ENCODE measurements around the gene PAGE2.
"Not testable (repeated sequence)": the region's sequence is repeated elsewhere in the genome, so short reads cannot be mapped to it uniquely, and the experiment has no call there.

Gene PAGE2, protein sequence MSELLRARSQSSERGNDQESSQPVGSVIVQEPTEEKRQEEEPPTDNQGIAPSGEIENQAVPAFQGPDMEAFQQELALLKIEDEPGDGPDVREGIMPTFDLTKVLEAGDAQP

DNA sequence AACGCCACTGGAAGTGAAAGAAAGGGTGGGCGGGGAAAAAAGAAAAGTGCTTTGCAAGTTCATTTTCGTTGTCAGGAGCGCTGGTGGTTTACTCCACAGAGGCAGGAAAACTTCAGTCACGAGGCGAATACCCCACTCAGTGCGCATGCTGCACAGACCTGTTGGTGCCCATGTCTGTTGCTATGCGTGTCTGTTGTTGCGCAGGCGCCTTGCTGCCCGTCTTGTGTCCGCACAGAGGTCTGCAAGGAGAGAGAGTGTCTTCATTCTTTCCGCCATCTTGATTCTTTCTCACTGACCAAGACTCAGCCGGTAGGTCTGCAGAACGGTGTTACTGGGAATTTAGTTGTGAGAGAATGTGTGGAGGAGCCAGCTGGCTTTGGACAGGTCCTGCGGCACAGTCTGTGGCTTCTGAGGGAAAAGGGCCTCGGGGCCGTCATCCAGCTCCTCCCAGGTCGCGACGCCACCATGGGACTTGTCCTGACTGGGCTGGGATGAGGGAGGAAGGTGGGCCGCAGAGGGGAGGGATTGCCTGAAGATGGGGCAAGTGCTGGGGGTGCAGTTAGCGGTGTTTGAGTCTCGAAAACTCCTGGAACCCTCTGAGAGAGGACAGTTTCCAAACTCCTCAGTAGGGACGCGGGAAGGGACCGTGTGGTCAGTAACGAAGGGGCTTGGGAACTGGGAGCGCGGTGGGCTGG, at the start of gene PAGE2:
Gene PAGE2, plus strand, starts transcription at position 224 of the 695 bp plus-strand sequence. CDS start 1,003 bp downstream, outside the sequence.
- no peak for DNase-seq

DNA sequence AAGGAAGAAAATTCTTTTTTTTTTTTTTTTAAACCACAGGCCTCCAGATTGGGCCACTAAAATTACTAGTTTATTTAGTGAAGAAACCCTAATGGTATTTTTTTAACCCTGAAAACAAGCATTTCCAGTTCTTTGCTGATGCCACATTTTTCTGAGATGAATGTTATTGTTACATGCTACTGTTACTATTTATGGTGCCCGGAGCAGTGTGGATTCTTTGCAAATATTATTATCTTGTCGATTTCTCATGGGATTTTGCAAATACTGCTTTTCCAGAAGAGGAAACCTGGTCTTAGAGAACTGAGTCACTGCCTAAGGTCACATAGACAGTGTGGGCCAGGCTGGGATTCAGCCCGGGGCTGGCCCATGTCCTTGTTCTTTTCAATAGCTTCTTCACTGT, 49.3 kb upstream of the PAGE2 start:
- no peak for DNase-seq

DNA sequence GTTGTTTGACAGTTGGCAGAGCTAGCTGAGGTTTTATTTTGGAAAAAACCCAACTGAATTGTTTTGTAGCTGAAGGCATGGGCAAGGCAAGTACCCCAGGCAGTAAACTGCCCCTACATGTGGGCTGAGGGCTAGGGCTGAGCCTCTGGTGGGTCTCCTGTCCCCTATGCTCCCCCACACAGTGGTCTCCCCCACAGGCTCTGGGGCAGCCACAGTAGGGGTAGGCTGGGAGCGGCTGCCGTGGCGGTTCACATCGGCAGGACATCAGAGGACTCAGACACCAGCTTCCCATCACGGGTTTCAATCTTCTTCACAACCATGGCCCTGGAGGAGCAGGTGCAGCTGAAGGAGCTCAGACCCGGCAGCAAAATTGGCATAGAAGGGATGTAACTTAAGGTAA, 47.3 kb upstream of the PAGE2 start:
- no peak for DNase-seq

DNA sequence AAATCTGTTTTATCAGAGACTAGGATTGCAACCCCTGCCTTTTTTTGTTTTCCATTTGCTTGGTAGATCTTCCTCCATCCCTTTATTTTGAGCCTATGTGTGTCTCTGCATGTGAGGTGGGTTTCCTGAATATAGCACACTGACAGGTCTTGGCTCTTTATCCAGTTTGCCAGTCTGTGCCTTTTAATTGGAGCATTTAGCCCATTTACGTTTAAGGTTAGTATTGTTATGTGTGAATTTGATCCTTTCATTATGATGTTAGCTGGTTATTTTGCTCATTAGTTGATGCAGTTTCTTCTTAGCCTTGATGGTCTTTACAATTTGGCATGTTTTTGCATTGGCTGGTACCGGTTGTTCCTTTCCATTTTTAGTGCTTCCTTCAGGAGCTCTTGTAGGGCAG, 38.2 kb upstream of the PAGE2 start:
- DNase-seq: not testable (repeated sequence)

DNA sequence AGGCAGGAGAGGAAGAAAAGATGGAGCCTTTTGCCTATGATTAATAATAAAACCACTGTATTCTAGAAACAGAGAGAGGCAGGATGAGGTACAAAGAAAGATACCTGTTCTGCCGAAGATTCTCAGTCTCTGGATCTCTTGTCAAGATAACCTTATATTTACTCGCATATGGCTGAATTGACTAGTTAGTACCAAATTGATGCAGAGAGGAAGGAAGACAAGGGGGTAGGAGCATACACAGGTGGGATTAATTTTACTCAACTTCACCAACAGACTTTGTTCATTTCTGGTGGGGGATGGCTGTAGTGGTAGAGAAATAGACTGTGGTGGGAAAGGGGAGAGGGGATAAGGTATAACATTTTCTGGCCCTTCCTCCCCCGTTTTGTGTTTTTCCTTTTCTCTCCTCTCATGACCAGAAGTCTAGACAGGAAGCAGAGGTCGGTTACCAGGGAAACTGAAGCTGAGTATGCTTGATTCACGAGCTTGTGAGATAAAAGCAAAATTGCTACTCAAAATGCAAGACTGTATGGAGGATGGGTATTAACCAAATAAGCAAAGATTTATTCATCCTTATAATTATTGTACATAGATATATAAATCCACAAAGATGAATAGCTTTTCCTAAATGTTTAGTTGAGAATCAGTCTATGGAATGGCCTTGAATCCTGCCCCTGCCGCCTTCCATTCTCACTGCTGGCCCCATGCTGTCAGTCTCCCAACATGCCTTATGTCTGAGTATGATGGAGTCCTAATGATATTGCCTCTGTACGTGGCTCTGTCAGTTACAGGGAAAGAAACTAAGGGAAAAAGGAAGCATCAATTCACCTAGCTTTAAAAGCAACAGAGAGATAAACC, 31.8 kb upstream of the PAGE2 start:
- DNase-seq: peak; percentile 1

DNA sequence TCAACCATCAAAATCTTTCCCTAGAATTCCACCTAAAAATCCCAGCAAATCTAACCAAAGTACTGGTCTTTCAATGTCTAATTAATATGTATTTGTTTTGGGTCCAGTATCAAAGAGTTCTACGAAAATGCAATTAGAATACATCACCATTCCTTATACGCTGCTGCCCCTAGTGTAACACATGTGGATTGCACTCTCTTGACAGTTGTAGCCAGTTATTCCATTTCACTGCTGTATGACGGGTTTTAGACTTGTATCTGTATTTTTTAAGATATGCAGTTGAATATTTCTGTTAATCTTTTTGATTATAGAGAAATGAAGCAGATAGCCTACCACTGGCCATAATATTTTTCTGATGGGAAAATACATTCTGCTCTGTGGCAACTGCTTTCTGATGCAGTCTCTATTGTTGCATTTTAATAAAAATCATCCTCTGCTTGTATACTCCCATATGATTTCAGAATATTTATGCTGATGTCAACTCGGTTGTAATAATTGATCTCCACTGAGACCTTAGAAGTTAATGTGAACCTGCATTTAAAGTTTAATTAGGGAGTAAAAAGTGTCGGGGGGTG, 31.1 kb upstream of the PAGE2 start:
- peak; percentile 13 for DNase-seq

DNA sequence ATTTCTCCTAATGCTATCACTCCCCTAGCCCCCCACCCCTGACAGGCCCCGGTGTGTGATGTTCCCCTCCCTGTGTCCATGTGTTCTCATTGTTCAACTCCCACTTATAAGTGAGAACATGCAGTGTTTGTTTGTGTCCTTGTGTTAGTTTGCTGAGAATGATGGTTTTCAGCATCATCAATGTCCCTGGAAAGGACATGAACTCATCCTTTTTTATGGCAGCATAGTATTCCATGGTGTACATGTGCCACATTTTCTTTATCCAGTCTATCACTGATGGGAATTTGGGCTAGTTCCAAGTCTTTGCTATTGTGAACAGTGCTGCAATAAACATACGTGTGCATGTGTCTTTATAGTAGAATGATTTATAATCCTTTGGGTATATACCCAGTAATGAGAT, 21.6 kb upstream of the PAGE2 start:
- DNase-seq: not testable (repeated sequence)

DNA sequence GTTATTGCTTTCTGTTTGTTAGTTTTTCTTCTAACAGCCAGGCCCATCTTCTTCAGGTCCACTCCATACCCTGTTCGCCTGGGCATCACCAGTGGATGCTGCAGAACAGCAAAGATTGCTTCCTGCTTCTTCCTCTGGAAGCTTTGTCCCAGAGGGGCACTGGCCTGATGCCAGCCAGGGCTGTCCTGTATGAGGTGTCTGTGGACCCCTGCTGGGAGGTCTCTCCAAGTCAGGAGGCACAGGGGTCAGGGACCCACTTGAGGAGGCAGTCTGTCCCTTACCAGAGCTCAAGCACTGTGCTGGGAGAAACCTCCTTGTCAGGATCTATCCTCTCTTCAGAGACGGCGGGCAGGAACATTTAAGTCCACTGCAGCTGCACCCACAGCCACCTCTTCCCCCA, 16.5 kb upstream of the PAGE2 start:
- no peak for DNase-seq

DNA sequence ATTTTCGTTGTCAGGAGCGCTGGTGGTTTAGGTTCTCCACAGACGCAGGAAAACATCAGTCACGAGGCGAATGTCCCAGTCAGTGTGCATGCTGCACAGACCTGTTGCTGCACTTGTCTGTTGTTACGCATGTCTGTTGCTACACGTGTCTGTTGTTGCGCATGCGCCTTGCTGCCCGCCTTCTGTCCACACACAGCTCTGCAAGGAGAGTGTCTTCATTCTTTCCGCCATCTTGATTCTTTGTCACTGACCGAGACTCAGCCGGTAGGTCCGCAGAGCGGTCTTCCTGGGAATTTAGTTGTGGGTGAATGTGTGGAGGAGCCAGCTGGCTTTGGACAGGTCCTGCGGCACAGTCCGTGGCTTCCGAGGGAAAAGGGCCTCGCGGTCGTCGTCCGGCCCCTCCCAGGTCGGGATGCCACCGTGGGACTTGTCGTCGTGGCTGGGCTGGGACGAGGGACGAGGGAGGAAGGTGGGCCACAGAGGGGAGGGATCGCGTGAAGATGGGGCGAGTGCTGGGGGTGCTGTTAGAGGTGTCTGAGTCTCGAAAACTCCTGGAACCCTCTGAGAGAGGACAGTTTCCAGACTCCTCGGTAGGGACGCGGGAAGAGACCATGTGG, 13.9 kb upstream of the PAGE2 start, which contains the start of gene PAGE2B:
Gene PAGE2B, plus strand, starts transcription at position 180 of the 617 bp plus-strand sequence. CDS start 1,012 bp downstream, outside the sequence.
- DNase-seq: no peak

DNA sequence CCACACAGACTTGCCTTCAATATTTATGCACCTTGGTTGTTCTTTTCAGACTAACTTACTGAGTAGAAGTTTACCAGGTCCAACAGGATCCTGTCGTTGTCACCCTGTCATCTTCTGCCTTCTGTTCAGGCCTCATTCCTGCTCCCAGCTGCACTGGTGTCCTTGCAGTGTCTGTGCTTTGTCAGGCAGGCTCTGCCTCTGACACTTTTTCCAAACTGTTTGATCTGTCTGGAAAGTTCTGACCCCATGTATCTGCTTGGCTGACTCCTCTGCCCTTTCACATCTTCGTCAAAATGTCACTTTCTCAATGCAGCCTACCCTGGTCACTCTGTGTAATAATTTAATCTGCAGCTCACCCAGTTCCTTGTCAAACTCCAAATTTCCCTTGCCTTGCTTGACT, 9.9 kb downstream of the PAGE2 start:
- DNase-seq: no peak

DNA sequence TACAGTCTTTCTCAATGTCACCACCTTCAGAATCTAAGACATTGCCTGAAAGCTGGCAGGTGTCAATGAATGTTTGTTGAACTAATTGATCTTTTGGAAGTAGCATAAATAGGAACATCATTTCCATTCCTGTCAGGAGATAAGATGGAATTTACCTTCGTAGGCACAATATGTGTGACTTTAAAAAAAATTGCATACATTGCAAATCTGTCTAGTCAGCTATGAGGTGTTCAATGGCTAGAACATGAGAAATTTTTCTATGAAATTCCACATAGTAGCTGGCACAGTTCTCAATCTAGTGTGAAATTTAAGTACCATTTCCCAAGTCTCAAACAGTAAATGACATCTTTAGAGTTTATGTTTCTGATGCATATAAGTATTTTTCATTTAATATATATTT, 10.3 kb downstream of the PAGE2 start:
- no peak for DNase-seq

DNA sequence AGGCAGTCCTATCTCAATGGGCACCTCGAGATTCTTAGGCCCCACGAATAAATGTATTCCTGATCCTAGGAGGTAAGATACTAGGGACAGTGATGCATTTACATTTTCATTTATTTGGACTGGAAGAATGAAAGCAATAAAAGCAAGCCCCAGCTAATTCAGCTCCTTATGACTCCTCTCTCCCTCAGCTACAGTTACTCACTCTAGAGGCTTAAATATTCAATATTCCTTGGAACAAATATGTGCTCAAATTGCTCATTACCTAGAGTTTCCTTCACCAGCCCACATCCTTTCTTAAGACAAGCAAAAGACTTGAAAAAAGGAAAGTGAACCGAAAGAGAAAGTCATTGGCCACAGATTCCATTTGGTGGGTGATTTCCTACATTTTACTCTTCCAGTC, 13.9 kb downstream of the PAGE2 start:
- no peak for DNase-seq

DNA sequence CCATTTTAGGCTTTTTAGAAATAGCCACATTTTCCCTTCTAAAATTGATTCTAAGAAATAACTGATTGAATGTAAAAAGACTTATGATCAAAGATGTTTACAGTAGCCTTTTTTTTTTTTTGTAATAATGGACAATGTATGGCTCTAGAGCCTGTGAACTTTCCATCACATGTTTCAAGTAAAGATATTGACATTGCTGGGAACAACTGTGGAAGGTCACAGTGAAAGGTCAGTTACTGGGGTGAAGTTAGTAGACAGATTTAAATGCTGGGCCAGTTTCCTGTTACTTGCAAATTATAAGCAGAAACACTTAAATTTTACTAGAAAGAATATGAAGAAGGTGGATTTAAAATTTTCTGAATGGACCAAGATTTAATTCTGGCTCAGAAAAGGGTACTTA, 18.4 kb downstream of the PAGE2 start:
- no peak for DNase-seq

DNA sequence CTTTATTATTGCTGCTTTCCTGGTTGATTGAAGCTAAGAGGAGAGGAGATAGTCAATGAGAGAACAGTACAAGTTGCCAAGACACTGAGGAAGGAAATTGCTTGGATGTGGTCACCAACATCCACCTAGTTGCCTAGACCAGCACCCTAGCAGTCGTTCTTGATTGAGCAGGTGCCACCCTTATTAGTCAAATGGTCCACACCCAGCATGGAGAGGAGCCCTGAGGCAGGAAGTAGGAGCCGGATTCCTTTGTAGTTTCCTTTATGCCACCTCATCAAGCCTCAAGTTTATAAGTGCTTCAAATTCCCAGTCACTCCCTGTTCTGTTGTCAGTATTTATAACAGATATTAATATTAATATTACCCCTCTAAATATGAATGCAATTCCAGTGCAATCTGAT, 19.1 kb downstream of the PAGE2 start:
- DNase-seq: no peak

DNA sequence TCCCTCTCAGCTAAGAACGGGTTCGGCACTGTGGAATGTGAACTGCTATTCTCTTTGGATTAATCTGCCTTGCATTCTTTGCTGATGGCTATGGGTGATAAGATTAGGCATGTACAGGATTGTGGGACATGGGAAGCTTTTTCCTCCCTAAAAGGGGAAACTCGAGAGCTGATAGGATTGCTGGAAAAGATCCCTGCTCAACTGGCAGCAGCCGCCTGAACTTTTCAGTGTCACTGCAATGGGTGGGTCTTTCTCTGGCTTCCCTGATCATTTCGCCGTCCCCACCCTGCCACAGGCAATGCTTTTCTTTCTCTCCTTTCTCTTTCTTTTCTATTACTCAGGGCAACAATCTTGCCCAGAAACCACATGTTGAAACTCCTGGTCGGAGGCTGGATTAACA, 20.5 kb downstream of the PAGE2 start:
- DNase-seq: no peak

DNA sequence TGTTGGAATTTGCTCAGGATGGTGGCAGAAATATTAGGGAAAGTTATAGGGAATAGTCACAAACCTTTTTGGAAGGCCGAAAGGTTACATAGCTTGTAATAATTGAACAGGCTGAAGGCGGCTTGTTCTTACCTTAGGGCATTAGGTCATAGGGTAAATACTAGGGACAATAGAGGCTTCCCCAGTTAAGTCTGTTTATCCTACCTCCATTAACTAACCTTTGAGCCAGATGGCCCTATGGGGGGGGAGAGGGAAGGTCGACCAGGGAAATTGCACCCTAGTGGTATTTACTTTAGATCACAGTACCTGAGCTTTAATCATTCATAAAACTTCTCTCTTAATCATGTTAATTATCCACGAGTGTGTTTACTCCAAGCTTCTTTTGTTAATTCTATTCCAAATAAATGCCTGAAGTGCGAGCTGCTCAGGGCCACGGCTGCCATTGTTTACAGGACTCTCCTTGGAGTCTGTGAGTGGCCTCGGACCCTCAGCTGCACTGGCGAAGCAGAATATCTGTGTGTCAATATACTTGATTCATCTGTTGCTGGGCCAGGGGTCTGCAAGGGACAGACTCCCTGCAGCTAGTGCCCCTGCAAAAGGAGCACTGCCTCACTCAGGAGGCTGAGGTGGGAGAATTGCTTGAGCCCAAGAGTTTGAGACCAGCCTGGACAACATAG, 22.9 kb downstream of the PAGE2 start:
- DNase-seq: no peak

DNA sequence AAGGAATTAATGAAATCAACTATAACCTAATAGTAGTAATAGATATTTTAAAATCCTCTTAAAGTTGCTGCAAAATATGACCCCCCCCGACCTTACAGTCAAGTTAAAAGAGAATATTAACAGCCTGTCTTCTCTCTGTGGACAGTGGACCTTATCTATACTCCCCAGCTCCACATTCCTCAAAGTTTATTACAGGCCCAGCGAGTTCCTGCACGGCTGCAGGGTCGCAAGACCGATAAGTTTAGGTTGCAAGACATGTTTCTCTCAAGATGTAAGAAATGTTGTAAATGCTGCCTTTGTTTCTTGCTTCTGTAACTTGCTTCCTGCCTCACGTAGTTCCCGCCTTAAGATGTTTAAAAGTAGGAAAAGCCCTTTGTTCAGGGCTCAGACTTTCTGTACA, 27.8 kb downstream of the PAGE2 start:
- not testable (repeated sequence) for DNase-seq

DNA sequence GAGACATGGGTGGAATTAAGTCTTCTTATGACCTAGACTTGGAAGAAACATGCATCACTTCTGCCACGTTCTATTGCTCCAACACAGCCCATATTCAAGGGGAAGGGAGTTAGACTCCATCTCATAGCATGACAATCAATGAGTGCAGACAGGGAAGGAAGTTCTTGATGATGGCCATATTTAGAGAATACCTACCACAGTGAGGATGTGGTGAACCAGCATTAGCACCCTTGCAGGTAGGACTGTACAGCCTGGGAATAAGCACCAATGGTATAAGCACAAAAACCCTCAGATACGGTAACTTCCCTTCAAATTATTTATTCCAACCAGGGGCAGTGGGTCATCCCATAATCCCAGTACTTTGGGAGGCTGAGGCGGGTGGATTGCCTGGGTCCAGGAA, 29.8 kb downstream of the PAGE2 start:
- DNase-seq: no peak

DNA sequence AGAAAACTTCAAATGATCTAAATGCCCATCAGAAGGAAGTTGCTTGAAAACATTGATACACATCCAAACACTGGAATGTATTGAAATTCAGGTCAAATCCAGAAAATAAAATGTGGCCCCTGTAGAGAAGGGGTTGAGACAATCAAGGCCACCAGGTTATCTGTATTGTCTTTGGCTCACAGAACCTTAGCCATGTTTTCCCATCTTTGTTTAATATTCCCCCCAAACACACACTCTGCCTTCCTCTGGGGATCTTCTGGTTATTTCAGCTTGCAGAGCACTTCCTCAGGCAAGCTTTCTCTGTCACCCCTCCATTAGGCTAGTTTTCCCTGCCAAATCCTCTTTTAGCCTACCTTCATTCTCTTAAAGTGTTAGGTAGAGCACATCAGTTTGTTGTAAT, 30.5 kb downstream of the PAGE2 start:
- DNase-seq: no peak

DNA sequence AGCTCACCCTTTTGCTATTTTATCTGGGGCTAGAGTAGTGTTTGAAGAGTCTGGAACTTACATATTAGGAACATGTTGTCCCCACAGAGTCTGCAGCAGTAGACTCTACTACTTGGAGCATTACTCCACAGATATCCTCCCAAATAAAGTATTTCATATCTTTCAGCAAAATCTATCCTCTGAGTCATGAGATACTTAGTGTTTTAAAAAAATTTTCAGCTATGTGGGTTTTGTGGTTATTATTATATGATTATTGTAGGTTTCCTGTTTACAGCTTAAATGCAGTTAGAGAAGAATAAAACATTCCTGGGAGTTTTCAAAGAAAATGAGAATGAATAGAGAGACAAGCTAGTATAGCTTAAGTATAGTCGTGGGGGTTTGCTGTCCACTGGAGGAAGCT, 30.9 kb downstream of the PAGE2 start:
- peak; percentile 4 for DNase-seq

DNA sequence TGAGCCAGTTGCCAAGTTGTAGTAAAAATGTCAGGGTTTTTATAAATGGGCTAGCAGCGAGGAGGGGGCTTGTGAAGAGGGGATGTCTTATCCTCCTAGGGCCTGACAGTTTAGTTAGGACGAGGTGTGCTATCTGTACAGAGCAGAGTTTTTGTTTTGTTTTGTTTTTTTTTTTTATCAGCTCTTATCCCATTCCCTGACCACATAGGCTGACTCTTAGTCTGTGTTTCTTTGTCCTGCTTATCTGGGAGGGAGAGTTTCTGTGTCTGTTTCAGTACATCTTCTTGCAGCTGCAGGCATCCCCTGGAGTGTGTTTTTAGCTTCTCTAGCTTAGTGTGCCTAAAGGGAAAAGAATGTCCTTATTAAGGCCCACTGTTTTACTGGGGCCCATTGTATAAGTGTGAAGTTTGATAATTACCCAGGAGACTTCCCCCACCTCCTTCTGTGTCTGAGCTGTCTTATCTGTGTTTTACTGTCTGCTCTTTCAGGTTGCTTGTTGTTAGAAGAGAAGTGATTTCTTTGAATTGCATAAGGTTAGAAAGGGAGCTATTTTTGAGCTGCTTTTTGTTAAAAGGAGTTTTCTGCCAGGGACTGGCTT, 32.0 kb downstream of the PAGE2 start:
- DNase-seq: no peak

DNA sequence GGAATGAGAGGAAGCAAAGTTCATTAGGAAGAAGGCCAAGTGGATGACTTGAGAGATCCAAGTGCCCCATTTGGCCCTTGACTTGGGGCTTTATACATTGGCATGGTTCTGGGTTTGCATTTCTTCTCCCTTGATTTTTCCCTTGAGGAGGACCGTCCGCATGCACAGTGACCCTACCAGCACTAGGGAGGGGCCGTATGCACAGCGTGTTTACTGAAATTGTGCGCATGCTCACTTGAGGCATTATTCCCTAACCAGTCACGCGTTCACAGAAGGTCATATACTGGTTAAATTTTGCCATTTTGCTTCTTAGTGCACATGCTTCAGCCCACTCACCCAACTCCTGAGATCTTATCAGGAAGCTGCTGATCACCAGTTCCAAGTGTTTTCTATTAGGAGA, 35.1 kb downstream of the PAGE2 start:
- DNase-seq: no peak
